ENCODE results near the gene CYSLTR2.

The CYSLTR2 gene

GRCh38 chr13:48653472-48653939, at the start of gene CYSLTR2:
CYSLTR2 (plus strand) TSS chr13:48653929; CDS start chr13:48706818, 52,889 bp downstream.
- no peak for DNase-seq

GRCh38 chr13:48615049-48615448, 38.7 kb upstream of the CYSLTR2 start:
- no peak for DNase-seq

- DNase-seq: no peak
Observed at GRCh38 chr13:48618937-48619336, 34.8 kb upstream of the CYSLTR2 start.

GRCh38 chr13:48621056-48621455, 32.7 kb upstream of the CYSLTR2 start:
- no peak for DNase-seq

- no peak for DNase-seq
Observed at GRCh38 chr13:48624016-48624415, 29.7 kb upstream of the CYSLTR2 start.

- no peak for DNase-seq
Observed at GRCh38 chr13:48624858-48625257, 28.9 kb upstream of the CYSLTR2 start.

- DNase-seq: no peak
Observed at GRCh38 chr13:48625413-48626076, 28.2 kb upstream of the CYSLTR2 start.

GRCh38 chr13:48626077-48626449, 27.7 kb upstream of the CYSLTR2 start:
- DNase-seq: no peak

- DNase-seq: no peak
Observed at GRCh38 chr13:48626726-48627451, 26.8 kb upstream of the CYSLTR2 start.

- no peak for DNase-seq
Observed at GRCh38 chr13:48629277-48629676, 24.5 kb upstream of the CYSLTR2 start.

- DNase-seq: no peak
Observed at GRCh38 chr13:48630291-48630690, 23.4 kb upstream of the CYSLTR2 start.

GRCh38 chr13:48630773-48631172, 23.0 kb upstream of the CYSLTR2 start:
- no peak for DNase-seq

GRCh38 chr13:48631441-48631840, 22.3 kb upstream of the CYSLTR2 start:
- DNase-seq: no peak

GRCh38 chr13:48633700-48634099, 20.0 kb upstream of the CYSLTR2 start:
- DNase-seq: no peak

GRCh38 chr13:48634636-48635035, 19.1 kb upstream of the CYSLTR2 start:
- DNase-seq: no peak

GRCh38 chr13:48635478-48635877, 18.3 kb upstream of the CYSLTR2 start:
- DNase-seq: no peak

GRCh38 chr13:48636550-48636949, 17.2 kb upstream of the CYSLTR2 start:
- DNase-seq: no peak

GRCh38 chr13:48637601-48638000, 16.1 kb upstream of the CYSLTR2 start:
- no peak for DNase-seq

- no peak for DNase-seq
Observed at GRCh38 chr13:48640767-48641166, 13.0 kb upstream of the CYSLTR2 start.

GRCh38 chr13:48641404-48641803, 12.3 kb upstream of the CYSLTR2 start:
- DNase-seq: no peak

- DNase-seq: no peak
Observed at GRCh38 chr13:48642061-48642460, 11.7 kb upstream of the CYSLTR2 start.

- no peak for DNase-seq
Observed at GRCh38 chr13:48643159-48643558, 10.6 kb upstream of the CYSLTR2 start.

- DNase-seq: no peak
Observed at GRCh38 chr13:48644141-48644540, 9.6 kb upstream of the CYSLTR2 start.

- no peak for DNase-seq
Observed at GRCh38 chr13:48644951-48645350, 8.8 kb upstream of the CYSLTR2 start.

- DNase-seq: no peak
Observed at GRCh38 chr13:48645845-48646244, 7.9 kb upstream of the CYSLTR2 start.

Data from amniotic stem cell (primary cell).